ENCODE results near the gene DGLUCY.

GRCh38 chr14:91108941-91109611 is 4.8 kb upstream of the DGLUCY start:
- TF ChIP-seq RORA (CRISPR knock-in tag; IDR thresholded peaks at IDR 0.05), result no peak
- no peak for TF ChIP-seq CTCF (CRISPR knock-in tag; IDR thresholded peaks at IDR 0.05)
- no peak for TF ChIP-seq ZBTB21 (CRISPR knock-in tag; IDR thresholded peaks at IDR 0.05)
- TF ChIP-seq DR1 (CRISPR knock-in tag; IDR thresholded peaks at IDR 0.05), result no peak
- no peak for TF ChIP-seq ZSCAN20 (CRISPR knock-in tag; IDR thresholded peaks at IDR 0.05; ENCODE audit: borderline replicate concordance)
- TF ChIP-seq DRAP1 (CRISPR knock-in tag; IDR thresholded peaks at IDR 0.05), result no peak
- TF ChIP-seq ZFP82 (CRISPR knock-in tag; IDR thresholded peaks at IDR 0.05; ENCODE audit: borderline replicate concordance), result no peak
- no peak for TF ChIP-seq ZBED4 (CRISPR knock-in tag; IDR thresholded peaks at IDR 0.05; ENCODE audit: borderline replicate concordance)
- no peak for TF ChIP-seq ZNF280B (CRISPR knock-in tag; IDR thresholded peaks at IDR 0.05; ENCODE audit: borderline replicate concordance)
- TF ChIP-seq CCAR2 (optimal IDR thresholded peaks at IDR 0.05; ENCODE audit: low read depth, low read length), result no peak
- no peak for TF ChIP-seq ZEB1 (IDR thresholded peaks at IDR 0.05; ENCODE audit: insufficient replicate concordance, low read depth)

All from HepG2 (cell line).